Stimulated activated memory B cell treated with anti-CD40 and anti-IgM and Interleukin-4, amounts not matched to agents 10 μg/mL and 1 μg/mL and 100 μg/mL, for 72 hours (primary cell): ENCODE data around the gene CHRDL1.

Experiments used
- ATAC-seq: fragments of 150-1000 bp; cut with Tn5 transposase; 2 replicates; pipeline ENCODE4 v1.10.0; 2021
- H3K27ac Mint-ChIP-seq: one replicate; pipeline ENCODE4 v1.8.0; 2022; ENCODE audit warnings: mild to moderate bottlenecking, mixed read lengths
- H3K27me3 Mint-ChIP-seq: one replicate; pipeline ENCODE4 v1.8.0; 2022; ENCODE audit warnings: mixed read lengths
- H3K36me3 Mint-ChIP-seq: one replicate; pipeline ENCODE4 v1.8.0; 2022; ENCODE audit warnings: mixed read lengths
- H3K4me1 Mint-ChIP-seq: one replicate; pipeline ENCODE4 v1.8.0; 2022; ENCODE audit warnings: mixed read lengths
- H3K4me3 Mint-ChIP-seq: one replicate; pipeline ENCODE4 v1.8.0; 2022; ENCODE audit warnings: mild to moderate bottlenecking, moderate library complexity, mixed read lengths
- H3K9me3 Mint-ChIP-seq: one replicate; pipeline ENCODE4 v1.8.0; 2022; ENCODE audit warnings: mixed read lengths

The CHRDL1 gene

GRCh38 chrX:110646386-110646785 lies 149.2 kb downstream of the CHRDL1 start:
- Mint-ChIP-seq H3K36me3 (no peaks in the 10 kb centered on the region), H3K27me3 (no peaks in the 10 kb centered on the region), H3K9me3 (no peaks in the 10 kb centered on the region), H3K4me3 (no peak overlapping the region), H3K4me1 (no peaks in the 10 kb centered on the region), H3K27ac (no peak overlapping the region)
- ATAC-seq: no peak
